Vagina (tissue), 2 donors: ENCODE results near the gene KRTAP4-11.

Experiments
- POLR2A ChIP-seq, 2 donors: fragments of 450-650 bp; IDR thresholded peaks; one replicate each; pipeline ENCODE4 v1.6.1; 2017; ENCODE audit warnings: antibody characterized with exemption in 2 of 2, mild to moderate bottlenecking in 2 of 2, moderate library complexity in 2 of 2
- POLR2AphosphoS5 ChIP-seq, 2 donors: sonication (generic); formaldehyde crosslinking; IDR thresholded peaks; one replicate each; pipeline ENCODE4 v1.9.0; 2017; ENCODE audit warnings: antibody characterized with exemption in 2 of 2, mild to moderate bottlenecking in 2 of 2, low read depth in 1 of 2; ENCODE audit not compliant: insufficient read depth in 1 of 2
- TF ChIP-seq, protein P1 (sequence below), 3 experiments: fragments of 450-650 bp in 2 of 3; fragments of 200-600 bp in 1 of 3; sonication (generic) in 1 of 3; IDR thresholded peaks; one replicate each; pipeline ENCODE4 v1.5.1; 2017 to 2019; ENCODE audit warnings: antibody characterized with exemption in 3 of 3, mild to moderate bottlenecking in 2 of 3, moderate library complexity in 2 of 3

GRCh38 chr17:41147531-41148204 is 29.5 kb upstream of the KRTAP4-11 start:
- TF ChIP-seq, protein P1, sequence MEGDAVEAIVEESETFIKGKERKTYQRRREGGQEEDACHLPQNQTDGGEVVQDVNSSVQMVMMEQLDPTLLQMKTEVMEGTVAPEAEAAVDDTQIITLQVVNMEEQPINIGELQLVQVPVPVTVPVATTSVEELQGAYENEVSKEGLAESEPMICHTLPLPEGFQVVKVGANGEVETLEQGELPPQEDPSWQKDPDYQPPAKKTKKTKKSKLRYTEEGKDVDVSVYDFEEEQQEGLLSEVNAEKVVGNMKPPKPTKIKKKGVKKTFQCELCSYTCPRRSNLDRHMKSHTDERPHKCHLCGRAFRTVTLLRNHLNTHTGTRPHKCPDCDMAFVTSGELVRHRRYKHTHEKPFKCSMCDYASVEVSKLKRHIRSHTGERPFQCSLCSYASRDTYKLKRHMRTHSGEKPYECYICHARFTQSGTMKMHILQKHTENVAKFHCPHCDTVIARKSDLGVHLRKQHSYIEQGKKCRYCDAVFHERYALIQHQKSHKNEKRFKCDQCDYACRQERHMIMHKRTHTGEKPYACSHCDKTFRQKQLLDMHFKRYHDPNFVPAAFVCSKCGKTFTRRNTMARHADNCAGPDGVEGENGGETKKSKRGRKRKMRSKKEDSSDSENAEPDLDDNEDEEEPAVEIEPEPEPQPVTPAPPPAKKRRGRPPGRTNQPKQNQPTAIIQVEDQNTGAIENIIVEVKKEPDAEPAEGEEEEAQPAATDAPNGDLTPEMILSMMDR (IDR thresholded peaks at IDR 0.05): no peak
- TF ChIP-seq POLR2AphosphoS5 (IDR thresholded peaks at IDR 0.05; ENCODE audit: insufficient read depth in 1 of 2, low read depth in 1 of 2): no peak
- no peak for TF ChIP-seq POLR2A (IDR thresholded peaks at IDR 0.05)
